ENCODE results near the gene NCF4. TPM values are rescaled to one million over a fixed set of nuclear protein-coding genes. Genes with fewer than 3 reads are reported as not detected.

Gene NCF4
- total RNA-seq, 1 experiment from 2014 or later = not detected

GRCh38 chr22:36873614-36874308, 13.0 kb downstream of the NCF4 start:
- H3K9me3 Mint-ChIP-seq = peaks cover 8 to 12% of the 10 kb centered on the region in 2 experiments; a peak in 3 of 5 replicates
- Histone ChIP-seq H3K9ac (ENCODE audit: extremely low read depth, insufficient read length, low read length) (no peak overlapping the region), H3K79me2 (ENCODE audit: insufficient read depth, low read length) (no peaks in the 10 kb centered on the region), H3K79me1 (ENCODE audit: insufficient read depth, low read depth, low read length, poor library complexity, severe bottlenecking) (no peaks in the 10 kb centered on the region), H3K4ac (ENCODE audit: low read depth, low read length) (no peak overlapping the region), H4K8ac (replicated peaks; ENCODE audit: insufficient read length, low read depth, low read length) (no peak overlapping the region), H4K5ac (ENCODE audit: insufficient read length, low read depth, low read length) (no peak overlapping the region), H2BK5ac (ENCODE audit: insufficient read length, low read length) (no peak overlapping the region), H3K4me1 (ENCODE audit: insufficient read depth, low read length) (no peaks in the 10 kb centered on the region), H2BK12ac (ENCODE audit: insufficient read length, low read depth, low read length) (no peak overlapping the region), H2BK20ac (ENCODE audit: low read depth, low read length, poor library complexity, severe bottlenecking) (no peak overlapping the region), H3K18ac (ENCODE audit: insufficient read length, low read depth, low read length) (no peak overlapping the region), H3K27ac (ENCODE audit: insufficient read length, low read depth, low read length) (no peak overlapping the region), H3T11ph (ENCODE audit: low read length) (no peak overlapping the region), H4K20me1 (ENCODE audit: control insufficient read depth, insufficient read depth, insufficient read length) (no peaks in the 10 kb centered on the region), H2BK120ac (ENCODE audit: low read depth, low read length, poor library complexity, severe bottlenecking) (no peak overlapping the region), H3K27me3 (ENCODE audit: insufficient read depth, low read length) (no peaks in the 10 kb centered on the region), H2BK15ac (ENCODE audit: low read depth, low read length) (no peak overlapping the region), H3K23me2 (ENCODE audit: insufficient read length, low read depth, low read length, poor library complexity, severe bottlenecking) (no peaks in the 10 kb centered on the region), H4K91ac (ENCODE audit: insufficient read length, low read depth, low read length) (no peak overlapping the region), H3K23ac (ENCODE audit: insufficient read length, low read depth, low read length) (no peak overlapping the region), H3K14ac (ENCODE audit: insufficient read depth, low read length) (no peak overlapping the region), H3K9me3 (ENCODE audit: control insufficient read depth, low read depth, low read length) (no peaks in the 10 kb centered on the region), H3K4me2 (ENCODE audit: insufficient read depth, insufficient read length, low read length) (no peak overlapping the region), H3K56ac (ENCODE audit: insufficient read length, low read depth, low read length) (no peak overlapping the region), H2AK5ac (ENCODE audit: insufficient read length, low read length) (no peak overlapping the region), H2AFZ (ENCODE audit: low read length) (no peak overlapping the region)
- H3K4me1 Mint-ChIP-seq = peaks cover 5 to 8% of the 10 kb centered on the region in 2 experiments; a peak in 2 of 4 replicates
- peak overlapping the region in 1 of 3 experiments; percentile 70; a peak in 2 of 7 replicates for H3K27ac Mint-ChIP-seq
- peak; percentile 50 for DNase-seq
- no peaks in the 10 kb centered on the region for H3K36me3 Mint-ChIP-seq (ENCODE audit: insufficient read depth in 1 of 3, low read depth in 3 of 3)
- peak; percentile 61 for TF ChIP-seq CTCF (conservative IDR thresholded peaks at IDR 0.05)
- no CpG with 5 or more reads among the region's 6 CpGs for WGBS (ENCODE audit: extremely low coverage, insufficient read length, low lambda C conversion rate)
- no peak overlapping the region for H3K4me3 Mint-ChIP-seq
- peaks cover 55% of the 10 kb centered on the region for H3K27me3 Mint-ChIP-seq (ENCODE audit: low read depth)
